ENCODE data around the gene CYB5R3.

CYB5R3 gene

GRCh38 chr22:42645938-42646568, 3.1 kb downstream of the CYB5R3 start:
- DNase-seq (ENCODE audit: low read depth in 1 of 2, low spot score in 1 of 2): no peak

GRCh38 chr22:42645341-42645937, 3.8 kb downstream of the CYB5R3 start:
- DNase-seq (ENCODE audit: low read depth in 1 of 2, low spot score in 1 of 2): no peak

- no peak for DNase-seq (ENCODE audit: low read depth in 1 of 2, low spot score in 1 of 2)
These were observed 4.5 kb downstream of the CYB5R3 start for GRCh38 chr22:42644422-42645340.

- DNase-seq (ENCODE audit: low read depth in 1 of 2, low spot score in 1 of 2): no peak
These were observed 5.4 kb downstream of the CYB5R3 start for GRCh38 chr22:42643634-42644421.

- no peak for DNase-seq (ENCODE audit: low read depth in 1 of 2, low spot score in 1 of 2)
These were observed 6.2 kb downstream of the CYB5R3 start for GRCh38 chr22:42642806-42643633.

GRCh38 chr22:42641801-42642413, 7.3 kb downstream of the CYB5R3 start:
- DNase-seq (ENCODE audit: low read depth in 1 of 2, low spot score in 1 of 2): no peak

GRCh38 chr22:42639541-42640241, 9.5 kb downstream of the CYB5R3 start:
- DNase-seq (ENCODE audit: low read depth in 1 of 2, low spot score in 1 of 2): no peak

- DNase-seq (ENCODE audit: low read depth in 1 of 2, low spot score in 1 of 2): no peak
These were observed 11.6 kb downstream of the CYB5R3 start for GRCh38 chr22:42637555-42637954.

GRCh38 chr22:42636506-42636905, 12.7 kb downstream of the CYB5R3 start:
- no peak for DNase-seq (ENCODE audit: low read depth in 1 of 2, low spot score in 1 of 2)

GRCh38 chr22:42635531-42635930, 13.7 kb downstream of the CYB5R3 start:
- no peak for DNase-seq (ENCODE audit: low read depth in 1 of 2, low spot score in 1 of 2)

- DNase-seq (ENCODE audit: low read depth in 1 of 2, low spot score in 1 of 2): no peak
These were observed 16.2 kb downstream of the CYB5R3 start for GRCh38 chr22:42633013-42633412.

- DNase-seq (ENCODE audit: low read depth in 1 of 2, low spot score in 1 of 2): no peak
These were observed 17.1 kb downstream of the CYB5R3 start for GRCh38 chr22:42632096-42632495.

- DNase-seq (ENCODE audit: low read depth in 1 of 2, low spot score in 1 of 2): no peak
These were observed 18.1 kb downstream of the CYB5R3 start for GRCh38 chr22:42630901-42631602.

GRCh38 chr22:42630211-42630610, 19.0 kb downstream of the CYB5R3 start:
- no peak for DNase-seq (ENCODE audit: low read depth in 1 of 2, low spot score in 1 of 2)

GRCh38 chr22:42627981-42628380, 21.2 kb downstream of the CYB5R3 start:
- DNase-seq (ENCODE audit: low read depth in 1 of 2, low spot score in 1 of 2): no peak

- DNase-seq (ENCODE audit: low read depth in 1 of 2, low spot score in 1 of 2): no peak
These were observed 22.1 kb downstream of the CYB5R3 start for GRCh38 chr22:42626951-42627625.

GRCh38 chr22:42626431-42626830, 22.8 kb downstream of the CYB5R3 start:
- no peak for DNase-seq (ENCODE audit: low read depth in 1 of 2, low spot score in 1 of 2)

GRCh38 chr22:42625416-42625815, 23.8 kb downstream of the CYB5R3 start:
- DNase-seq (ENCODE audit: low read depth in 1 of 2, low spot score in 1 of 2): no peak

Measured in stimulated activated CD4-positive, alpha-beta T cell treated with anti-CD3 and anti-CD28 coated beads, Interleukin-15, amount 100 ng/mL, for 1 hour (primary cell).